Mammary epithelial cell (primary cell): Measurements from ENCODE around the gene TMPRSS11E.

Experiments used
- CTCF ChIP-seq, 2 donors: IDR thresholded peaks in 1 of 2; conservative IDR thresholded peaks in 1 of 2; 2 replicates each; pipeline ENCODE4 v1.5.1; 2011 to 2012; ENCODE audit warnings: inconsistent platforms in 2 of 2, low read length in 2 of 2, mild to moderate bottlenecking in 2 of 2, control low read depth in 1 of 2, low read depth in 1 of 2; ENCODE audit not compliant: insufficient read depth in 1 of 2; ENCODE audit errors: extremely low read depth in 1 of 2
- EZH2 ChIP-seq: IDR thresholded peaks from 2 replicates; pipeline ENCODE4 v1.6.1; 2012; ENCODE audit warnings: low read length, inconsistent platforms, borderline replicate concordance

GRCh38 chr4:68445111-68445510 lies 2.2 kb upstream of the TMPRSS11E start:
- TF ChIP-seq CTCF (conservative IDR thresholded peaks at IDR 0.05 in 1 of 2, IDR thresholded peaks at IDR 0.05 in 1 of 2; ENCODE audit: extremely low read depth in 1 of 2, insufficient read depth in 1 of 2, low read depth in 1 of 2, low read length in 2 of 2): no peak
- no peak for TF ChIP-seq EZH2
